ENCODE measurements around the gene LIPH.

Gene LIPH

GRCh38 chr3:185539934-185540333 is 12.5 kb downstream of the LIPH start:
- DNase-seq: no peak

- peak; percentile 2 to 14 for DNase-seq
Observed at GRCh38 chr3:185537369-185537970, 14.9 kb downstream of the LIPH start.

- DNase-seq: no peak
Observed at GRCh38 chr3:185534511-185534910, 17.9 kb downstream of the LIPH start.

GRCh38 chr3:185532901-185533300 is 19.5 kb downstream of the LIPH start:
- DNase-seq: no peak

- DNase-seq: no peak
Observed at GRCh38 chr3:185530856-185531255, 21.5 kb downstream of the LIPH start.

GRCh38 chr3:185528532-185528931 is 23.9 kb downstream of the LIPH start:
- DNase-seq: no peak

- no peak for DNase-seq
Observed at GRCh38 chr3:185527364-185527763, 25.0 kb downstream of the LIPH start.

- no peak for DNase-seq
Observed at GRCh38 chr3:185526349-185526951, 25.9 kb downstream of the LIPH start.

- DNase-seq: no peak
Observed at GRCh38 chr3:185521349-185522138, 30.8 kb downstream of the LIPH start.

GRCh38 chr3:185519021-185519420 is 33.4 kb downstream of the LIPH start:
- DNase-seq: no peak

GRCh38 chr3:185517387-185518130 is 34.8 kb downstream of the LIPH start:
- no peak for DNase-seq

- DNase-seq: no peak
Observed at GRCh38 chr3:185511711-185512110, 40.7 kb downstream of the LIPH start.

- DNase-seq: no peak
Observed at GRCh38 chr3:185508335-185508991, 43.9 kb downstream of the LIPH start.

- no peak for DNase-seq
Observed at GRCh38 chr3:185507883-185508282, 44.5 kb downstream of the LIPH start.

GRCh38 chr3:185504636-185505035 is 47.8 kb downstream of the LIPH start:
- no peak for DNase-seq

GRCh38 chr3:185503521-185503920 is 48.9 kb downstream of the LIPH start:
- no peak for DNase-seq

- no peak for DNase-seq
Observed at GRCh38 chr3:185502987-185503386, 49.4 kb downstream of the LIPH start.

GRCh38 chr3:185498503-185499396 is 53.6 kb downstream of the LIPH start, which contains the start of gene TMEM41A:
Gene TMEM41A (minus strand): TSS chr3:185499035. CDS start chr3:185498961, 74 bp downstream.
- DNase-seq: peak; percentile 86 to 92

GRCh38 chr3:185490241-185490640 is 62.1 kb downstream of the LIPH start:
- no peak for DNase-seq

- DNase-seq: no peak
Observed at GRCh38 chr3:185489462-185489861, 62.9 kb downstream of the LIPH start.

- DNase-seq: no peak
Observed at GRCh38 chr3:185488465-185488864, 63.9 kb downstream of the LIPH start.

GRCh38 chr3:185486394-185486793 is 66.0 kb downstream of the LIPH start:
- DNase-seq: no peak

Data from stimulated activated CD4-positive, alpha-beta T cell treated with anti-CD3 and anti-CD28 coated beads, Interleukin-4, amount 100 ng/mL, for 4 hours (primary cell).